DMS53 (cell line): ENCODE measurements around the gene ARGLU1.
"Not testable (repeated sequence)": the region's sequence is repeated elsewhere in the genome, so short reads cannot be mapped to it uniquely, and the experiment has no call there.

Experiments
- DNase-seq: peaks from one replicate; lab custom pipeline; 2025; lab: John Stamatoyannopoulos, UW

ARGLU1 gene, protein sequence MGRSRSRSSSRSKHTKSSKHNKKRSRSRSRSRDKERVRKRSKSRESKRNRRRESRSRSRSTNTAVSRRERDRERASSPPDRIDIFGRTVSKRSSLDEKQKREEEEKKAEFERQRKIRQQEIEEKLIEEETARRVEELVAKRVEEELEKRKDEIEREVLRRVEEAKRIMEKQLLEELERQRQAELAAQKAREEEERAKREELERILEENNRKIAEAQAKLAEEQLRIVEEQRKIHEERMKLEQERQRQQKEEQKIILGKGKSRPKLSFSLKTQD

DNA sequence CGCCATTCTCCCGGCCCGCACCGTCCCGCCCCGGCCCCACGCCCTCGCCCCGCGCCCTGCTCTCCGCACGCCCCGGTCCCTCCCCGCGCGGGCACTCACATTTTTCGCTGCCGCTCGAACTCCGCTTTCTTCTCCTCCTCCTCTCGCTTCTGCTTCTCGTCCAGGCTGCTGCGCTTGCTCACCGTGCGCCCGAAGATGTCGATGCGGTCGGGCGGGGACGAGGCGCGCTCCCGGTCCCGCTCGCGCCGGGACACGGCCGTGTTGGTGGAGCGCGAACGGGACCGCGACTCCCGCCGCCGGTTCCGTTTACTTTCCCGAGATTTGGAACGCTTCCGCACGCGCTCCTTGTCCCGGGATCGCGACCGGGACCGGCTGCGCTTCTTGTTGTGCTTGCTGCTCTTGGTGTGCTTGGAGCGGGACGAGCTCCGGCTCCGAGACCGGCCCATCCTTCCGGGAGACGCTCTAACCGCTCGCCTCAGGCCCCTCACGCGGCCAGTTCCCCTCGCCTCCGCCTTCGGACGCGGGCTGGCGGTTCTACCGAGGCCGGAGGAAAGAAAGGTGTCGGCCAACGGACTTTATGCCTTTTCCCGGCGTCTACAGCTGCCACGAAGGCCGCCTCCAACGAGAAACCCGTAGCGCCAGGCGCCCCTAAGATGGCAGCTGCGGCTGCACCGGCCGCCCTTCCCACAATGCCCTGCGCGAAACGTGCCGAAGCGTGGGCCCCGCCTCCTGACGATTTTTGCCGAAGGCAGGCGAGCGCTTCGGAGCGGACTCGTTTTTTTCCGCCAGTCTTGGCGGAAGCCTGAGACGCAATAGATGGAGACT is at the start of gene ARGLU1:
Gene ARGLU1, minus strand, starts transcription at position 664 of the 825 bp plus-strand sequence. Its CDS starts 218 bp downstream, at position 446.
- peak; percentile 85 for DNase-seq

DNA sequence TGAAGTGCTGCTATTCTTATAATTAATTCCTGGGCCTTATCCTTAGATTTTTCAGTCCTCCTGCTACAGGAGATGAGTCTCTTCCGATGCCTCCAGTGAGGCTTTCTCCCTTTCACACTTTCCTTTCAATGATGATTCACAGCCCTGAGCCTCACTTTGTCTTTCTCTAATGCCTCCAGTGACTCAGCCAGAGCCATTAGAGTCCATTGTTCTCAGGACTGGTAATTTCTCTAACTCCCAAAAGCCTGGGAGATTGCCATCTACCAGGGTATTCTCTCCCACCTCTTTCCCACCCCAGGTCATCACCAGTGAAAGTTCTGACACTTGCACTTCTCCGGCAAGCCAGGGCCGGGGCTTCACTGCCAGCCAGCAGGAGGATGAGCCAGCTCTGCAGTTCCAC is 49.6 kb upstream of the ARGLU1 start:
- DNase-seq: peak; percentile 3

DNA sequence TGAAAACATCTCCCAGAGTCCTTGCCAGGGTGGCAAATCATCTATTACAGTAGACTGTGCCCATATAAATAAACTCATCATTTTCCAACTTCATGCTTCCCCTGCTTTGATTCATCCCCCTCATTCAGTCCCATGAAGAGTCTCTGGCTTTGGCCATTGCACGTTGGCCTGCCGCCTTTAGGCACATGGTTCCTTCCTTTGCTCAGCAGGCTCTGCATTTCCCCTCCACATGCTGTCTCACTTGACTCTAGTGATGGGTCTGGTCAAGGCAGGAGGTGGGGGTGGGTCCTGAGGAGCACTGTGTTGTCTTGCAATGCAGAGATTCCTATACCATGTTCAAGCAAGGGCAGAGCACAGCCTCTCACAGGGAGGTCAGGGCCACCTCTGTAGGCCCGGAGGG is 48.8 kb upstream of the ARGLU1 start:
- DNase-seq: no peak

DNA sequence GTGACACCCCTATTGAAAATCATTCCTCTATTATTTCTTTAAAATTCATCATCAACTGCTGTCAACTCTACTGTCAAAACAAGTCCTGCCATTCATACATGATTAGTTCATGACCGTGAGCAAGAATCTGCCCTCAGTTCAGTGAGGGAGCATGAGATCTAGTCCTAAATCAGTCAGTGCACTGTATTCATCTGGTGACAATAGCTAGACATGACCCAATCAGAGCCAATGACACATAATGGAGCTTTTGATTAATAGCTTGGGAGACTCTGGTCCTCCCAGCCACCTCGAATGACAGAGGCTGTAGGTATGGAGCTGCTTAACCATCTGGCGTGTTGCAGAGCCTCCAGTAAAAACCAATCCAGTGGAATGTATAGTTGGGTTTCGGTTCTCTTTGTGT is 46.9 kb upstream of the ARGLU1 start:
- no peak for DNase-seq

DNA sequence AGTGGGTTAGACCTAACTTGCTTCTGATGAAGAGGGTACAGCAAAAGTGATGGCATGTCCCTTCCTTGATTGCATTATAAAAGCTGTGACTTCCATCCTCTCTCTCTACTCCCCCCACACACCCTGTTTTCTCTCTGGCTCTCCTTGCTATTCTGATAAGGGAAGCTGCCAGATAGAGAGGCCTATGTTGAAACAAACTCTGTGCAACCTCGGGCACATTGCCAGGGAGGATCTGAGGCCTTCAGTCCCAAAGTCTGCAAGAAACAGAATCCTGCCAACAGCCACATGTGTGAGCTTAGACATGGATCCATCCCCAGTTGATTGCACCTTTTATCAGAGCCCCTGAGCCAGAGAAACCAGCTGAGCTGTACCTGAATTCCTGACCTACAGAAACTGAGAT is 44.8 kb upstream of the ARGLU1 start:
- DNase-seq: no peak

DNA sequence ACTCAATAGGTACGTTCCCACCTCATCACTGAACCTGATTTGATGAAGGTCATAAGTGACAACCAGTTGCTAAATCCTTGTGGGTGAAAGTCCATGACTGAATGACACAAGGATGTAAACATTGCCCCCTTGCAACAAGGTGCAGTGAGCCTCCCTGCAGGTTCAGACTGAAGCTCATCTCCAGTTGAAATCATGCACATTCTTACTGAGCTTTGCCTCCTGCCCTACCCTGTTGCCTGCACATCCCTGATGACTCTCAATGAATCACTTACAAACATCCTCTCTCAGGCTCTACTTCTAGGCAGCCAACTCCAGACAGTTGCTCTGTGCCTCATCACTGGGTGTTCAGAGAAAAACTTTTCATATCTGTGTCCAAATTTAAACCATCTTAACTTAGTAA is 42.5 kb upstream of the ARGLU1 start:
- no peak for DNase-seq

DNA sequence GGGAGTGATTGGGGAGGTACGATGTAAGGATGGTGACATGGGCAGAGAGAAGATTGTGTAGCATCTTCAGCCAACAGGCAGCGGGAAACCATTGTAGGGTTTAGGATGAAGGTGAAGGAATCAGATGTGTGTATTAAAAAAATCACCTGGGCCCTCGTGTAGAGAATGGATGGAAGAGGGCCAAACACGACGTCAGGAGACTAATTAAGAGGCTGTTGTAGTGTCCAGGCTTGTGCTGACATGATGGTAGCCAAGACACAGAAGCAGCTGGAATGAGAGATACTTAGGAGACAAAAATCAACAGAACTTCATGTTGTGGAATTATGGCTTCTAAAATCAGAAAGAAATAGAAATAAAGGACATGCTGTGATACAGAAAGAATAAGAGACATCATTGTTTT is 41.2 kb upstream of the ARGLU1 start:
- no peak for DNase-seq

DNA sequence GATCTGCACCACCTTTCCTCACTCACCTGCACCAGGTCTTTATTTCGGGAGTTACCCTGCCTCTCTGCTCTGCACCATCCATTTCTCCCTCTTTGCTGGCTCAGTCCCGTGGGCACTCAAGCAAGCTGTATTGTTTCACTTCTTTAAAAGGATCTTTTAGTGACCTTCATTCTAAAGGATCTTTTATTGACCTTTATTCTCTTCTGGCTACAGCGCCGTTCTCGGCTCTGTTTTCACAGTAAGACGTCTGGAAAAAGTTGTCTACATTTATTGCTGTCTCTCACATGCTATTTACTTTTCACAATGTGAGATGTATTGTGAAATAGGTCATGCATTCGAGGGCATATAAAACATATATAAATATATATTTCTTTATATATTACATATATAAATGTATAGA is 35.6 kb upstream of the ARGLU1 start:
- no peak for DNase-seq

DNA sequence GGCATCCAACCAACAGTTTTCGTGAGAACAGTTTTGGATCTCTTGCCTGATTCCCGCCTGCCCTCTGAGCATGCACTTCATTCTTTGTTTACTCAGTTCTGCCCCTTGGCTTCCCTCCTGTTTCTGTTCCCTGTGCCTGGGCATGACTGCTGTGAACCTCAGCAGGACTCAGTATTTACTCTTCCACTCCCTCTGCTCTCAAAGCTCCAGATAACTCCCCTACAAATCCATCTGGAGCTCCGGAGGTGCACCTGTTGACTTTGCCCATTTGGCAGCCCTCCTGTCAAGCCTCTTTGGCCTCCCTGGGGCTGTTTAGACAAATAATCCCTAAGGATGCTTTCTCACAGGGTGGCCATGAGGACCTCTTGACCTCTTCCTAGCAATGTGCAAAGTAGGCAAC is 34.2 kb upstream of the ARGLU1 start:
- DNase-seq: peak; percentile 78

DNA sequence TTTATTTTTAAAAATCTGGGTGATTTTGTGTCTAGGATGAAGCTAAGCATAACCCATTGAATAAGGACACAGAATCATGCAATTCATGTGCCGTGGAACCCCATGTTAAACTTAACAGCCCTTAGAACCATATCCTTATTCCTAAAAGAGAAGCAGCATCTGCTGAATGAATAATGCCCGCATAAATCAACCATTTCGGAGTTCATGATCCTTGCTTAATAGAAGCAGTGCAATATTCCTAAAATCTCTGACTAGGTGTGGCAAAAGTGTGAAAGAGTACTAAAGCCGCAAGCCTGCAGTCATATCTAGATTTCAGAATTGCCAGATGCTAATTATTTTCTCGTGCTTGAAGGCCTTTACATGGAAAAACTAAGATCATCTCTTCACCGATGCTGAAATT is 33.6 kb upstream of the ARGLU1 start:
- DNase-seq: no peak

DNA sequence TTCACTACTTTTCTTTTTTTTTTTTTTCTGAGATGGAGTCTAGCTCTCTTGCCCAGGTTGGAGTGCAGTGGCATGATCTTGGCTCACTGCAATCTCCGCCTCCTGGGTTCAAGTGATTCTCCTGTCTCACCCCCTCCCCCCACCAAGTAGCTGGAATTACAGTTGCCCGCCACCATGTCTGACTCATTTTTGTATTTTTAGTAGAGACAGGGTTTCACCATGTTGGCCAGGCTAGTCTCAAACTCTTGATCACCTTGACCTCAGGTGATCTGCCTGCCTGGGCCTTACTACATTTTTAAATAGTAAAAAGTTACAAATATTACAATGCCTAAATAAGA is 32.8 kb upstream of the ARGLU1 start:
- DNase-seq: not testable (repeated sequence)

DNA sequence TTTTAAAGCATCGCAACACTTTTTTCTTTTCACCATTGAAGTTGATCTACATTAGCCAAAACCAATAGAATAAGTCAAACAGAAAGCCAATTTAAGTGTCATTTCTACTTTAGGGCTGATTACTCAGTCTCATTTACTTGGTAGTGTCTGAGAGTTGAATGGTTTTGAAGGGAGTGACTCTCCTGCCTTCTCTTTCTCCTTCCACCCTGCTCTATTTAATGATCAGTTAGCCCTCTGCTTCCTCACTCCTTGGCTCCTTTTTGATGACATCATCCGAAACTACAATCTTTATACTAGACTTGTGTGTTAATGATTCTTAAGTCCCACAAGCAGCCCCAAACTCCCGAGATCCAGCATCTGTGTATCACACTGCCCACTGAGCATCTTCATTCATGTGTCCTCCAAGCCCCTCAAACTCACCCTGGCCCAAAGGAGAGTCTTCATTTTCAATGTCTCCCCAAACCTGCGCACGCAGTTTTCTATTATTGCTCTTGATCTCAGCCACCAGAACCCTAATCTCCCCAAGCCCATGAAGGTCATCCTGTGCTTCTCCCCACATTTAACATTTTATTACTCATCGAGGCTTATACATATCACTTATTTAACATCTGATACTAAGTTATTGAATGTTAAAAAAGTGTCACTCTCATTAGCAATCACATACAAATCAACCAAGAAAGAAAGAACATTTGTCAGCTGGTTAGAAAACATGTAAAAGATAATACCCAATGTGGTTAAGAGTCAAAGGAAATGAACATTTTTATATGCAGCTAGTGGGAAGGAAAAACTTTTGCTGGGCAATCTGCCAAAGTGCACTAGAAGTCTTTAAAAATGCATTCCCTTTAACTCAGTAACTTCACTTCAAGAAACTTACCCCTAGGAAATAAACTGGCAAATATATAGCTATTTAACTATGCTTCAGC is 32.2 kb upstream of the ARGLU1 start:
- DNase-seq: no peak

DNA sequence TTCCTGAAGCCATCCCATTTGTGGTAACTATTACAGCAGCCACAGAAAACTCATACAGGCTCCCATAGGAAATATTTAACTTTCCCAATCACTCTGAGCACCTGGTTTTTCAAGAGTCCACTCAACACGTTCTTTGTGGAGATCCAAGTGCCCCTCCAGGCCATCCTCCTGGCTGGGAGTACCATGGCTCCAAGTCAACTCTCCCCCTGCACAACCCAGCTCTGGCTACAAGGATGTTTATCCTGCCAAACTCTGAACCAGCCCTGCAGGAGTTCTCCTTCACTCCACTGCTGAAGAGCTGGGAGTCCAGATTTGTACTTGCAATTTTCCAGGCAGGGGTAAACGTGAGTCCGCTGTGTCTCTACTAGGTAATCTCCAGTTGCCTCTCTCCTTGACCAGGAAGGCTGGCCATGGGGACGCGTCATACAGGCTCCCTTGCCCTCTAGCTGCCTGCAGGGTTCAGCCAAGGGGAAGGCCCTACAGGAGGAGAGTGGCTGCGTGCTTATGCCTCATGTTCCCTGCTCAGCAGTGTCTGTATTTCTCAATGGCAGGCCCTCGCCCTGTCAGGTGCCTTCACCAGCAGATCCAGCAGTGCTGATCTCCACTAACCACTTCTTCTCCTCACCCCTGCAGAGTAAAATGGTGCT is 29.9 kb upstream of the ARGLU1 start:
- DNase-seq: peak; percentile 16

DNA sequence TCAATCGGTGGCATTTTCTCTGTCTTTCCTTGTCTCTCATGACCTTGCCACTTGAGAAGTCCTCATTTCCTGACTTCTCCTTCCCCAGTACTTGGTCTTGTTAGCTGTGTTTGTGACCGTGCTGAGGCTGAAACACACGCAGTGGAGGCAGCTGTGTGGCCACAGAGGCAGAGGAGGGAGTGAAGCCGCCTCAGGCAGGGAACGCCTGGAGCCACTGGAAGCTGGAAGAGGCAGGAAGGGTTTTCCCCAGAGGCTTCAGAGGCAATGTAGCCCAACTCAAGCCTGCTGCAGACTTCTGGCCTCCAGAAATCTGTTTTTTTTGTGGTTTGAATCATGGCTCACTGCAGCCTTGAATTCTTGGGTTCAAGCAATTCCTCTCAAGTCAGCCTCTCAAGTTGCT is 29.2 kb upstream of the ARGLU1 start:
- DNase-seq: no peak

DNA sequence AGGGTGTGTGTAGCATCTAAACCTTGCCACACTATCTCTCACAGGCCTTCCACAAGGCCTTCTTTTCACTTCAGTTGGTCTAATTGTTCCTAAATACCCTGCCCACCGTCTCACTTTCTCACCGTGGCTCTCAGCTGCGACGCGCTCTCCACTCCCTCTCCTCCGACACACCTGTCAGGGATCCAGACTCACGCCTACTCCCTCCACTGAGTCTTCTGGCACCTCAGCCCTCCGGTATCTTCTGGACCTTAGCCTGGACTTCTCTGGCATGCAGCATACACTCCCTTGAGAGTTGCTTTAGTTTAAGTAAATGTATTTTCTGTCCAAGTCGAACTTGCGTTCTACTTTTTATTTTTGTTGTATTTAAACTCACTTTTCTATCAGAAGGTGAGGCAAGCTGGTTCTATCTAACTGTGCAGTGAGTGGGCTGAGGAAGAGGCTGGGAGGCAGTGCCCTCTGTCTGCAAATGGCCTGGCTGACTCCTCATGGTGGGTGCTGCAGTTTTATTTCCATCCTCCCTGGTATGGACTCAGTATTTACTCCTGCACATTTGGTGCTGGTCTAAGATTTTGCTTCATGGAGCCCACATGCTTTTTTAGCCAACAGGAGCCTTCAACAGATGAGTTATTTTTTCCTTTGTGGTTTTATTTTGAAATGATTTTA is 28.5 kb upstream of the ARGLU1 start:
- DNase-seq: no peak

DNA sequence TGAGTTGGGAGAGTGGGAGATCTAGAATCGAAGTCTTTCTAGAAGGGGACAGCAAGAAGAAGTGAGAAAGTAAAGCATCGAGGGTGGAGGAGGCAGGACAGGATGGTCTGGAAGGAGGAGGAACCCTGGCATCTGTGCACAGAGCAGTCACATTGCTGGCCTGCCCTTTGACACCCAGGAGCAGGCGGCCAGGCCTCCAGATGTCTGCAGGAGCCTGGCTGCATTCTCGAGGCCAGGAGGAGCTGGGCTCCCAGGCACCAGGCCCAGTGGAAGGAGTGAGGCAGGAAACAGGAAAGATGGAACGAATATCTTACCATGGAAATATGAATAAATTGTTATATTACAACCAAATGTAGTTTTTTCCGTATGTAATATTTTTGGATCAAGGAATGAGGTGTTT is 27.7 kb upstream of the ARGLU1 start:
- DNase-seq: no peak

DNA sequence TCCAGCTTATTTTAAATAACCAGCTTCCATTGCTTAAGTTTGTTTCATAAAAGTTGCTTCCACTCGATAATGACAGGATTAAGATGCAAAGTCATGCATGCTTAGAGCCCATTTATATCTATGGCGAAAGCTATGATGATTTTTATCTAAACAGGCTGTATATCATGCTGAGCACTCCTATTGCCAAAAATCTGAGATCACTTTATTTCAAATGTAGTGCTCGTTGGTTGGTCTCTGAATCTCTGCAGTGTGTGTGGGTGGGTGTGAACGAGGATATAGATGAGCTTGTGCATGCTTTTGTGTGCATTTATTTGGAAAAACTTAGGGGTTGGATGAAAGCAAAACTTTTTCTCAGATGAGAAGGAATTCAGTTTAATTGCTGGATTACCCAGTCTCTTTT is 27.0 kb upstream of the ARGLU1 start:
- no peak for DNase-seq

DNA sequence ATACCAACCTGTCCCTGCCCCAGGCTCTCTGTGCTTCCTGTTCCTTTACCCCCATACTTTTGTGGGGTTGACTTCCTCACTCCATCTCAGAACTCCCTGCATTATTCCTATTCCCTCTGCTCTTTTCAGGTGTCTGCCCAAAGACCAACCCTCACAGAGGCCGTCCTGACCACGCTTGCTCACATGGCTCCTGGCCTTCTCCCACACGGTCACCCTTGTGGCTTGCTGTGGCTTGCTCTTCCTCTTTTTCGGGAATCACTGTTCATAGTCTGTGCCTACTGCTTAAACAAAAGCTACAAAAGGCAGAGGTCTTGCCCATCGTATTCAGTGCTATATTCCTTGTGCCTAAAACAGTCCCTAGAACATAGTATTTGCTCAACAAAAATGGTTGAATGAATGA is 25.2 kb upstream of the ARGLU1 start:
- no peak for DNase-seq

DNA sequence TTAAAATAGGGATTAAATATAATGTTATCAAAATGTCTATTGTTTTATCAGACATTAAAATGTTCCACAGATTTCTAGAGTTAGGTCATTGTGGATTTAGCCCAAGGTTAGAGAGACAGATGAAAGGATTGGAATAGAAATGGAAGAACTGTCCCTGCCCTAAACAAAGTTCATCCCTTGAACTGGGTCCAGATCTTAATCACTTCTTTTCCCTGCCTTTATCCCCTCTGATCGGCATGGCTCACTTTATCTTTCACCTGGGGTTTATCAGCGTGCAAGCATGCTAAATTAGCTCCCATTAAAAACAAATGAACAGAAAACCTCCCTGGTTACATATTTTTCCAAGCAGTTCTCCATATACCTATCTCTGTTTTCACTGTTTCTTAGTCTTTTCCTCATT is 23.4 kb upstream of the ARGLU1 start:
- DNase-seq: no peak

DNA sequence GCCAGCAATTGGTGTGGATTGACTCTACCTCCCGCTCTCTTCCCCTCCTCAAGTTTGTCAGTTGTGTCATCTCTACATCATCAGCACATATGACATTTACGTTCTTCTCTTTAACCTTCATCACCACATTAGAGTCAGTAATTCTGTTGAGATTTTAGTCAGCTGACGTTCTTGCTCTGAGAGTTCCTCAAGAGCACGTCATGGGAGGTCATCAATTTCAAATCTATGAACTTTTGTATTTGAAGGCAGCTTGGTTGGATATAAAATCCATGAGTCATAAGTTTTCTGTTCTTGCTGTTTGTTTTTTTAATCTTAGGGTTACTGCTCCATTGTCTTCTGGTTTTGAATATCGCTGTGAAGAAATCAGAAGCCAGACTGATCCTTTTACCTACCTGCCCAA is 21.8 kb upstream of the ARGLU1 start:
- no peak for DNase-seq

DNA sequence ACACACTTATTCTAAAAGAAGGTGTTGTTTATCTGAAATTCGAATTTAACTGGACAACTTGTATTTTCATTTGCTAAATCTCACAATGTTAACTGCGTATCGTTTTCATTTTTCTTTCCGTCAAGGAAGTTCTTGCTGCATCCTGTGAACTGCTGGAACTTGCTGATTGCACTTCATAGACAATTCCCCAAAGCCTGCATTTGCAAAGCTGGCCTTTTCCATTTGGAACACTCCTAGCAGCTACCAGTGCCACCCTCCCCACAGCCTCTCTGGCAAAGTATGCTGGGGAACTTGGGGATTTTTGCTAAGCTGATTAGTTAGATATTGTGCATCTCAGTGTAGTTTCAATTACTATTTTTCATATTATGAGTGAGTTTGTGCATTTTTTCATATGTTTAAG is 20.4 kb upstream of the ARGLU1 start:
- DNase-seq: no peak

DNA sequence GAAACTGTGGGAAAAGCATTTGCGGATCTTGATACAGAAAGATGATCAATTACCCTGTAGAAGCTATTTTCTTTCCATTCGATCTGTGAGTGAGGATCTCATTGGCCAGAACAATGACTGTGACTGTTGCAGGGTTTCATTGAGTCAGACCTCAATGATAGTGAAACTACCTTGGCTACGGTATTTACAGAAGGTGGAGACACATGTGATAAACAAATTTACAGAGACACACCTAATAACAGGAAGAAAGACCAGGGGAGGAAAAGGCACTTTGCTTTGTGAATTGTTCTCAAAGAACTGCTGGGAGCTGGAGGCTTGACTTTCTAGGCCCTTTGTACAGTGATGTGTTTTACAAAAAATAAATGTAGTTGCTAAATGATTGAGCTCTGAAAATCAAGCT is 19.9 kb upstream of the ARGLU1 start:
- DNase-seq: peak; percentile 30
